ENCODE results near the gene PRRC2B.
"Not testable (repeated sequence)": the region's sequence is repeated elsewhere in the genome, so short reads cannot be mapped to it uniquely, and the experiment has no call there.

PRRC2B gene

GRCh38 chr9:131349881-131350563 lies 43.9 kb upstream of the PRRC2B start:
- DNase-seq (ENCODE audit: low read depth): peak; percentile 75
- TF ChIP-seq CTCF (conservative IDR thresholded peaks at IDR 0.05; ENCODE audit: control insufficient read depth, insufficient read depth, low read depth, low read length): peak; percentile 82
- no peak overlapping the region for H3K4me3 ChIP-seq (ENCODE audit: control insufficient read depth, low read depth, low read length)

- not testable (repeated sequence) for H3K4me3 ChIP-seq (ENCODE audit: control insufficient read depth, low read depth, low read length)
- DNase-seq (ENCODE audit: low read depth): peak; percentile 10
Measured at GRCh38 chr9:131356479-131356878, 37.4 kb upstream of the PRRC2B start.

GRCh38 chr9:131358556-131358955 lies 35.3 kb upstream of the PRRC2B start:
- no peak for TF ChIP-seq CTCF (conservative IDR thresholded peaks at IDR 0.05; ENCODE audit: control insufficient read depth, insufficient read depth, low read depth, low read length)
- no peak for DNase-seq (ENCODE audit: low read depth)
- no peak overlapping the region for H3K4me3 ChIP-seq (ENCODE audit: control insufficient read depth, low read depth, low read length)

GRCh38 chr9:131361202-131361833 lies 32.6 kb upstream of the PRRC2B start:
- no peak for TF ChIP-seq CTCF (conservative IDR thresholded peaks at IDR 0.05; ENCODE audit: control insufficient read depth, insufficient read depth, low read depth, low read length)
- no peak overlapping the region for H3K4me3 ChIP-seq (ENCODE audit: control insufficient read depth, low read depth, low read length)
- DNase-seq (ENCODE audit: low read depth): peak; percentile 19

- H3K4me3 ChIP-seq (ENCODE audit: control insufficient read depth, low read depth, low read length): no peak overlapping the region
- no peak for TF ChIP-seq CTCF (conservative IDR thresholded peaks at IDR 0.05; ENCODE audit: control insufficient read depth, insufficient read depth, low read depth, low read length)
- no peak for DNase-seq (ENCODE audit: low read depth)
Measured at GRCh38 chr9:131365546-131365945, 28.3 kb upstream of the PRRC2B start.

- H3K4me3 ChIP-seq (ENCODE audit: control insufficient read depth, low read depth, low read length): no peak overlapping the region
- peak; percentile 53 for DNase-seq (ENCODE audit: low read depth)
- TF ChIP-seq CTCF (conservative IDR thresholded peaks at IDR 0.05; ENCODE audit: control insufficient read depth, insufficient read depth, low read depth, low read length): peak; percentile 25
Measured at GRCh38 chr9:131366761-131367401, 27.0 kb upstream of the PRRC2B start.

- no peak overlapping the region for H3K4me3 ChIP-seq (ENCODE audit: control insufficient read depth, low read depth, low read length)
- TF ChIP-seq CTCF (conservative IDR thresholded peaks at IDR 0.05; ENCODE audit: control insufficient read depth, insufficient read depth, low read depth, low read length): no peak
- DNase-seq (ENCODE audit: low read depth): no peak
Measured at GRCh38 chr9:131367450-131367849, 26.4 kb upstream of the PRRC2B start.
